GM21390 (cell line): ENCODE measurements around the gene ANGPTL2.

ENCODE experiments used
- ATAC-seq: cut with Tn5 transposase; IDR thresholded peaks from one replicate; pipeline ENCODE4 v1.9.1; 2021; ENCODE audit not compliant: unreplicated experiment

Gene ANGPTL2

GRCh38 chr9:127118597-127119319 is 3.7 kb downstream of the ANGPTL2 start:
- ATAC-seq = no peak

GRCh38 chr9:127117801-127118200 is 4.6 kb downstream of the ANGPTL2 start:
- no peak for ATAC-seq

- ATAC-seq = no peak
Measured at GRCh38 chr9:127116957-127117356, 5.5 kb downstream of the ANGPTL2 start.

GRCh38 chr9:127116088-127116726 is 6.2 kb downstream of the ANGPTL2 start:
- no peak for ATAC-seq

GRCh38 chr9:127114606-127115005 is 7.8 kb downstream of the ANGPTL2 start:
- ATAC-seq = no peak

GRCh38 chr9:127113191-127113972 is 9.1 kb downstream of the ANGPTL2 start:
- ATAC-seq = no peak

- no peak for ATAC-seq
Measured at GRCh38 chr9:127112735-127113161, 9.7 kb downstream of the ANGPTL2 start.

- no peak for ATAC-seq
Measured at GRCh38 chr9:127112056-127112455, 10.4 kb downstream of the ANGPTL2 start.

- ATAC-seq = no peak
Measured at GRCh38 chr9:127109212-127109711, 13.2 kb downstream of the ANGPTL2 start.

GRCh38 chr9:127107929-127108876 is 14.2 kb downstream of the ANGPTL2 start:
- no peak for ATAC-seq

GRCh38 chr9:127107171-127107928 is 15.1 kb downstream of the ANGPTL2 start:
- no peak for ATAC-seq

- ATAC-seq = no peak
Measured at GRCh38 chr9:127106466-127106855, 16.0 kb downstream of the ANGPTL2 start.

GRCh38 chr9:127105805-127106465 is 16.5 kb downstream of the ANGPTL2 start:
- ATAC-seq = no peak

GRCh38 chr9:127104581-127105311 is 17.7 kb downstream of the ANGPTL2 start:
- no peak for ATAC-seq

- no peak for ATAC-seq
Measured at GRCh38 chr9:127102788-127103187, 19.6 kb downstream of the ANGPTL2 start.

- no peak for ATAC-seq
Measured at GRCh38 chr9:127102176-127102575, 20.3 kb downstream of the ANGPTL2 start.

- no peak for ATAC-seq
Measured at GRCh38 chr9:127099664-127100063, 22.8 kb downstream of the ANGPTL2 start.

- ATAC-seq = no peak
Measured at GRCh38 chr9:127098916-127099553, 23.4 kb downstream of the ANGPTL2 start.
